ENCODE results near the gene FLNB. TPM values are rescaled to one million over a fixed set of nuclear protein-coding genes. Genes with fewer than 3 reads are reported as not detected.

FLNB gene
- total RNA-seq, 1 donor from 2014 or later = 521 TPM

DNA sequence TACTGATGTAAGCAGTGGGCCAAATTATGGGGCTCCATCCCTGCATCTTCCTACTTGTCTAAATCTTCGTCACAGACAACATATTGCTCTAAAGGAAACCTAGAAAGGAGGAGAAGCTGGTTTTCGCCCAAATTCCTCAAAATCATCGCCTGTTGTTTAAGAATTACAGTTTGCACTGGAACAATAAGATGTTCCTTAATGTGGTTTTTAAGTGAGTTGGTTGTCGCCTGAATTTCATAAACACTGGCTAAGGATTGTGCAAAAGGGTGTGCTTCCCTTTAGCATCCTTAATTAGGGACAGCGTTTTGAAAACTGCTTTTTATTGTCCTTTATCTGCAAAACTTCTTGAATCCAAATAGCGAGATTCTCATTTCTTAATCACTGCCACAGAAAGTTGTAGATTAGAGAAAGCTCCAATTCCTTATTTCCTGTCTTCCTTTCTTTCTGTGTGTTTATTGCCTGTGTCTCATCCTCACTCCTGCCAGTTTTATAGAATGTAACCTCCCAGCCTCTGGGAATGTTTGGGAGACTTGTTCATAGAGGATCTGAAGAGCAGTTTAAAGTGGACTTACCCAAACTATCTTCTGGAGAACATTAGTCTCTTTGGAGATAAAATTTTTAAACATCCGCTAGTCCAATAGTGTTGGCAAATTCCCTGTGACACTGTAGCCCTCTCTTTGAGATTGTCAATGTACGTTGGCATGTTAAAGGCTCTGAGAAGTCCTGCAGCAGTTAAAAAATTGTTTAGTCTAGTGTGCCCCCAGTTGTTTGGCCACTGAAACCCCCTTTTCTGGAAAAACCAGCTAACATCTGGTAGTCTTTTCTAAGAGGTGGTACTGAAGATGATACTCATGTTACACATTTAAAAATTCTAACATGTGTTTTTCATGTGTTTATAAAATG is 50.4 kb downstream of the FLNB start:
- H4K20me1 ChIP-seq (ENCODE audit: insufficient read depth, low read length) = peaks cover 18% of the 10 kb centered on the region
- FAIRE-seq = peak; percentile 70
- no peaks in the 10 kb centered on the region for H3K27me3 ChIP-seq (ENCODE audit: insufficient read depth, low read length)
- TF ChIP-seq CTCF (IDR thresholded peaks at IDR 0.05; ENCODE audit: insufficient read depth, low read depth, low read length) (no peak), EZH2 (IDR thresholded peaks at IDR 0.05; ENCODE audit: insufficient read depth, low read length) (no peak)
- Mint-ChIP-seq H3K4me3 (ENCODE audit: unreplicated experiment) (peak overlapping the region; percentile 21), H3K9me3 (ENCODE audit: unreplicated experiment) (no peaks in the 10 kb centered on the region), H3K4me1 (ENCODE audit: low read depth, unreplicated experiment) (peaks cover 69% of the 10 kb centered on the region), H3K27me3 (ENCODE audit: low read depth, unreplicated experiment) (no peaks in the 10 kb centered on the region), H3K36me3 (ENCODE audit: low read depth, unreplicated experiment) (peaks cover 23% of the 10 kb centered on the region), H3K27ac (ENCODE audit: unreplicated experiment) (peak overlapping the region; percentile 96)
- peaks cover 4% of the 10 kb centered on the region for H3K36me3 ChIP-seq (ENCODE audit: insufficient read depth, low read length)
- H3K9me3 ChIP-seq (ENCODE audit: insufficient read depth, low read depth, low read length) = no peaks in the 10 kb centered on the region
- no peak overlapping the region for H2AFZ ChIP-seq (ENCODE audit: low read depth, low read length)
- H3K27ac ChIP-seq (ENCODE audit: low read depth, low read length) = peak overlapping the region; percentile 75
- no peak overlapping the region for H3K4me3 ChIP-seq (ENCODE audit: insufficient read depth, low read depth, low read length)
- H3K9ac ChIP-seq (ENCODE audit: low read length) = peak overlapping the region; percentile 61
- H3K79me2 ChIP-seq (ENCODE audit: insufficient read depth, low read length) = peaks cover 96% of the 10 kb centered on the region
- peaks cover 48% of the 10 kb centered on the region for H3K4me1 ChIP-seq (ENCODE audit: insufficient read depth, low read length)
- H3K4me2 ChIP-seq (ENCODE audit: low read length) = peak overlapping the region; percentile 66
- DNase-seq (ENCODE audit: low read depth) = peak; percentile 73

- H3K27ac Mint-ChIP-seq (ENCODE audit: unreplicated experiment) = peak overlapping the region; percentile 96
- FAIRE-seq (peak; percentile 84), DNase-seq (ENCODE audit: low read depth) (peak; percentile 92)
- Histone ChIP-seq H3K79me2 (ENCODE audit: insufficient read depth, low read length) (peaks cover 96% of the 10 kb centered on the region), H3K9me3 (ENCODE audit: insufficient read depth, low read depth, low read length) (no peaks in the 10 kb centered on the region), H3K27me3 (ENCODE audit: insufficient read depth, low read length) (no peaks in the 10 kb centered on the region), H4K20me1 (ENCODE audit: insufficient read depth, low read length) (peaks cover 22% of the 10 kb centered on the region), H3K27ac (ENCODE audit: low read depth, low read length) (peak overlapping the region; percentile 75), H3K4me2 (ENCODE audit: low read length) (peak overlapping the region; percentile 66), H3K4me3 (ENCODE audit: insufficient read depth, low read depth, low read length) (no peak overlapping the region), H3K4me1 (ENCODE audit: insufficient read depth, low read length) (peaks cover 52% of the 10 kb centered on the region), H3K36me3 (ENCODE audit: insufficient read depth, low read length) (peaks cover 4% of the 10 kb centered on the region), H3K9ac (ENCODE audit: low read length) (peak overlapping the region; percentile 61), H2AFZ (ENCODE audit: low read depth, low read length) (no peak overlapping the region)
- no peaks in the 10 kb centered on the region for H3K27me3 Mint-ChIP-seq (ENCODE audit: low read depth, unreplicated experiment)
- H3K36me3 Mint-ChIP-seq (ENCODE audit: low read depth, unreplicated experiment) = peaks cover 16% of the 10 kb centered on the region
- H3K4me3 Mint-ChIP-seq (ENCODE audit: unreplicated experiment) = peak overlapping the region; percentile 67
- H3K4me1 Mint-ChIP-seq (ENCODE audit: low read depth, unreplicated experiment) = peaks cover 66% of the 10 kb centered on the region
- TF ChIP-seq CTCF (IDR thresholded peaks at IDR 0.05; ENCODE audit: insufficient read depth, low read depth, low read length) = no peak
- no peak for TF ChIP-seq EZH2 (IDR thresholded peaks at IDR 0.05; ENCODE audit: insufficient read depth, low read length)
- H3K9me3 Mint-ChIP-seq (ENCODE audit: unreplicated experiment) = no peaks in the 10 kb centered on the region
These were observed 51.4 kb downstream of the FLNB start for GRCh38 chr3:58059349-58060321.
